NT2/D1 (cell line): ENCODE data around the gene OPCML.

Experiments
- SUZ12 ChIP-seq: IDR thresholded peaks from 2 replicates; pipeline ENCODE4 v1.6.1; 2011; ENCODE audit not compliant: insufficient read length, insufficient read depth; ENCODE audit errors: extremely low read depth
- YY1 ChIP-seq: IDR thresholded peaks from 2 replicates; pipeline ENCODE4 v1.6.1; 2011; ENCODE audit not compliant: insufficient read length, insufficient read depth

- TF ChIP-seq SUZ12 (no peak), YY1 (no peak)
These were observed 107.1 kb downstream of the OPCML start for GRCh38 chr11:133425245-133425644.
